Cardiac fibroblast (primary cell): ENCODE measurements around the gene TDRD12.
"Not testable (repeated sequence)": the region's sequence is repeated elsewhere in the genome, so short reads cannot be mapped to it uniquely, and the experiment has no call there.

ENCODE experiments used
- DNase-seq, 2 donors: peaks; one replicate each; pipeline versions ENCODE4 v3.0.0 to v3.0.0-alpha.2; 2010; ENCODE audit warnings: low read depth in 2 of 2
- H3K4me3 ChIP-seq, 2 donors: replicated peaks in 1 of 2; 1 replicate in 1 of 2; 2 replicates in 1 of 2; pipeline ENCODE4 v1.5.1; 2011; ENCODE audit warnings: low read depth in 2 of 2, low read length in 2 of 2, mild to moderate bottlenecking in 2 of 2, moderate library complexity in 1 of 2
- TF ChIP-seq, protein P1 (sequence below): IDR thresholded peaks from one replicate; pipeline ENCODE4 v1.5.1; 2011; ENCODE audit warnings: low read depth, mild to moderate bottlenecking, low read length, inconsistent platforms

TDRD12 gene

DNA sequence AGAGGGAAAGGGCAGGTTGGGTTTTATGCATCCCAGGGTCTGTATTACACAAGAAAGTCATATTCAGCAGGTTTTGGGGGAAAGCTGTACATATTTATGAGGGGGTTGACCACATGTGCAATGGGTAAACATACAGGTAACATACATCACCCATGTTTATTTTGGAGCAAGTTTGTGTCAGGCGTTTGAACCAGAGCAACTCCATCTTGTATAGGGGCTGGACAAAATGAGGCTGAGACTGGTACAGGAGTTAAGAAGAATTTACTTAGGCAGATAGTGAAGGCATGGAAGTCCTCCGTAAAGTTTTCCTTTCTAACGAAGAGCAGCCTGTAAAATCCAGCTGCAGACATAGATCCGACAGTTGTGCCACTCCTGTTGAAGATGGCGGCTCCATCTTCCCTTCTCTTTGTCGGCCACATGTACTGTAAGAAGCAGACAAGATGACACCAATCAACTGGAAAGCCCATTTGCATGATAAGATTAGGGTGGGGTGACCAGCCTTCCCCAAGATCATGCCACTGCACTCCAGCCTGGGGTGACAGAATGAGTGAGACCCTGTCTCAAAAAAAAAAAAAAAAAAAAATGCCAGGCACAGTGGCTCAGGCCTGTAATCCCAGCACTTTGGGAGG lies 32.6 kb upstream of the TDRD12 start:
- TF ChIP-seq, protein P1, sequence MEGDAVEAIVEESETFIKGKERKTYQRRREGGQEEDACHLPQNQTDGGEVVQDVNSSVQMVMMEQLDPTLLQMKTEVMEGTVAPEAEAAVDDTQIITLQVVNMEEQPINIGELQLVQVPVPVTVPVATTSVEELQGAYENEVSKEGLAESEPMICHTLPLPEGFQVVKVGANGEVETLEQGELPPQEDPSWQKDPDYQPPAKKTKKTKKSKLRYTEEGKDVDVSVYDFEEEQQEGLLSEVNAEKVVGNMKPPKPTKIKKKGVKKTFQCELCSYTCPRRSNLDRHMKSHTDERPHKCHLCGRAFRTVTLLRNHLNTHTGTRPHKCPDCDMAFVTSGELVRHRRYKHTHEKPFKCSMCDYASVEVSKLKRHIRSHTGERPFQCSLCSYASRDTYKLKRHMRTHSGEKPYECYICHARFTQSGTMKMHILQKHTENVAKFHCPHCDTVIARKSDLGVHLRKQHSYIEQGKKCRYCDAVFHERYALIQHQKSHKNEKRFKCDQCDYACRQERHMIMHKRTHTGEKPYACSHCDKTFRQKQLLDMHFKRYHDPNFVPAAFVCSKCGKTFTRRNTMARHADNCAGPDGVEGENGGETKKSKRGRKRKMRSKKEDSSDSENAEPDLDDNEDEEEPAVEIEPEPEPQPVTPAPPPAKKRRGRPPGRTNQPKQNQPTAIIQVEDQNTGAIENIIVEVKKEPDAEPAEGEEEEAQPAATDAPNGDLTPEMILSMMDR: no peak
- no peak for DNase-seq
- H3K4me3 ChIP-seq: no peak overlapping the region

DNA sequence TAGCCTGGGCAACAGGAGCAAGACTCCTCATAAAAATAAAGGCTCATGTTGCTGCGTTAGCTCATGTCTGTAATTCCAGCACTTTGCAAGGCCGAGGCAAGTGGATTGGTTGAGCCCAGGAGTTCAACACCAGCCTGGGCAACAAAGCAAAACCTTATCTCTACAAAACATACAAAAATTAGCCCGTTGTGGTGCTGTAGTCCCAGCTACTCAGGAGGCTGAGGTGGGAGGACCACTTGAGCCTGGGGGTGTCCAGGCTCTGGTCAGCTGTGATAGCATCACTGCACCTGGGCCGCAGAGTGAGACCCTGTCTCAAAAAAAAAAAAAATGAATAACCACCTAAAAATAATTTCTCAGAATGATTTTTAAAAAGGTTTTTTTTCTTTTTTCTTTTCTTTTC lies 31.9 kb upstream of the TDRD12 start:
- TF ChIP-seq, protein P1: no peak
- no peak overlapping the region for H3K4me3 ChIP-seq

DNA sequence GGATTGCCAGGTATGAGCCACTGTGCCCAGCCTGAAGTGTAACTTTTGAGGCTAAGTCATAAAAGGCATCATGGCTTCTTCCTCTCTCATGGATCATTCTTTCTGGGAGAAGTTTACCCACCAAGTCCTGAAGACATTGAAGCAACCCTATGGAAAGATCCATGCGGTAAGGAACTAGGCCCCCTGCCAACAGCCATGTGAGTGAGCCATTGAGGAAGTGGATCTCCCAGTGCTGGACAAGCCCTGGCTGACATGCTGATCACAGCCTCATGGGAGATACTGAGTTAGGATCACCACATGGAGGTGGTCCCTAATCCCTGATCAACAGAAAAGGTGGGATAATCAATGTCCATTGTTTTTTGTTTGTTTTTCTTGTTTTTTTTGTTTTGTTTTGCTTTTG lies 31.3 kb upstream of the TDRD12 start:
- TF ChIP-seq, protein P1: no peak
- no peak overlapping the region for H3K4me3 ChIP-seq
- DNase-seq: no peak

More for the DNA sequence above, 31.9 kb upstream of the TDRD12 start:
- no peak for DNase-seq

DNA sequence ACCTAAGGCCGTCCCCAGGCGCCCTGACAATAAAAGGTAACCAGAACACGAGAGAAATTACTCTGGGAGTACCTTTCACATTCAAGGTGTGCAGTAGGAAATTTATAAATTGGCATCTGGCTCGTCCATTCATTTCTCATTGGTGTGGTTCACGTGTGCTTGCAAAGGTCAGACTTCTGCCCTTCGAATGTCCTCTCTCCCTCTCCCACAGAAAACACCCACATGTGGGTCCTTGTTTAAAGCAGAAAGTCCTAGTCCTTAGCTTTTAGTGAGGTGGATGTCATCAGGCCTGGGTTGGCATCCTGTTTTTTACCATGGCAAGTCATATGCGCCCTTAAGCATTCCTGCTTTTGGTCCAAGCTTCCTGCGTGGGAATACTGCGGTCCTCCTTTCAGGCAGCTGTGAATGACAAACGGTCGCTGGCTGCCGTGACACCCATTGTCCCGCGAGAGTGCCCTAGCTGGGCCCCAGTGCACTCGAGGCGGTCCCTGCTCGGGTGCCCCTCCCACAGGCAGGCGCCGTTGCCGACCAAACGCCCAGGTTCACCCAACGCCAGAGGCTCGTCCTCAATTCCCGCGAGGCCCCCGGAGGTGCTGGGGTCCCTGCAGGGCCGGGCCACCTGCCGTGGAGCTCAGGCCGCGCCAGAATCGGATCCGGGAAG lies 28.1 kb upstream of the TDRD12 start, which contains the start of gene NUDT19:
Gene NUDT19, plus strand, starts transcription at position 531 of the 661 bp plus-strand sequence. CDS start 140 bp downstream, outside the sequence.
- peak within 1 kb of the TSS; percentile 55 to 71 for H3K4me3 ChIP-seq
- TF ChIP-seq, protein P1: no peak

DNA sequence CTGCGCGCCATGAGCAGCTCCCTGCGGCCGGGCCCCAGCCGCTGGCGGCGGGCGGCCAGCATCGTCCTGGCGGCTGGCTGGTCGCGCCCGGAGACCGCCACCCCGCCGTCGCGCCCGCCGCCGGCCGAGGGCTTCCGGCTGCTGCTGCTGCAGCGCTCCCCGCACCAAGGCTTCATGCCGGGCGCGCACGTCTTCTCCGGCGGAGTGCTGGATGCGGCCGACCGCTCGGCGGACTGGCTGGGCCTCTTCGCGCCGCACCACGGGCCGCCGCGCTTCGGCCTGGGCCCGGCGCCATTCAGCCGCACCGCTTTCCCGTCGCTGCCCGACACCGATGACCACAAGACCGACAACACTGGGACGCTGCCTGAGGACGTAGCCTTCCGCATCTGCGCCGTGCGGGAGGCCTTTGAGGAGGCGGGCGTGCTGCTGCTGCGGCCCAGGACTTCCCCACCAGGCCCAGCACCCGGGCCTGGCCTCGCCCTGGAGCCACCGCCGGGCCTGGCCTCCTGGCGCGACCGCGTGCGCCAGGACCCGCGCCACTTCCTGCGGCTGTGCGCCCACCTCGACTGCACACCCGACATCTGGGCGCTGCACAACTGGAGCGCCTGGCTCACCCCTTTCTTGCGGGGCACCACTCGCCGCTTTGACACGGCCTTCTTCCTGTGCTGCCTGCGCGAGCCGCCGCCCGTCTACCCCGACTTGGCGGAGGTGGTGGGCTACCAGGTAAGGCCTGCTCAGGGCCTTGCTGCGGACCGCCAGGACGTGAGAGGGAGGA lies 27.4 kb upstream of the TDRD12 start:
- H3K4me3 ChIP-seq: peak overlapping the region; percentile 55 to 71
- TF ChIP-seq, protein P1: no peak
- peak; percentile 75 to 78 for DNase-seq

More for the DNA sequence above, 28.1 kb upstream of the TDRD12 start, which contains the start of gene NUDT19:
- DNase-seq: peak; percentile 80 to 83

DNA sequence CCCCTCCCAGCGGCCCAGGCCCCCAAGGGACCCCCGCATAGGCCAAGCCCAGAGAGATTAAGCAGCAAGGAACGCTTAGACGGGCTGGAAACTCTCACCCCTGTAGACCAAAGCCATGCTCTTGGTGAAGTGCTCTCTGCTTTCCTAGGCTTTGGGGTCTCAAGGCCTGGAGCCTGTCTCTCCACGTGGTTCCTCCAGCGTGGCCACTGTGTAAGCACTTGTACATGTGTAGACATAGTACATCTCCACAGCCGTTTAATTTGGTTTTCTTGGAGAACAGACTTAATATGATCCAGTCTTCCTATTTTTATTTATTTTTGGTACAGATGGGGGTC lies 26.9 kb upstream of the TDRD12 start:
- DNase-seq: no peak
- H3K4me3 ChIP-seq: peak overlapping the region; percentile 55 to 71
- TF ChIP-seq, protein P1: no peak

DNA sequence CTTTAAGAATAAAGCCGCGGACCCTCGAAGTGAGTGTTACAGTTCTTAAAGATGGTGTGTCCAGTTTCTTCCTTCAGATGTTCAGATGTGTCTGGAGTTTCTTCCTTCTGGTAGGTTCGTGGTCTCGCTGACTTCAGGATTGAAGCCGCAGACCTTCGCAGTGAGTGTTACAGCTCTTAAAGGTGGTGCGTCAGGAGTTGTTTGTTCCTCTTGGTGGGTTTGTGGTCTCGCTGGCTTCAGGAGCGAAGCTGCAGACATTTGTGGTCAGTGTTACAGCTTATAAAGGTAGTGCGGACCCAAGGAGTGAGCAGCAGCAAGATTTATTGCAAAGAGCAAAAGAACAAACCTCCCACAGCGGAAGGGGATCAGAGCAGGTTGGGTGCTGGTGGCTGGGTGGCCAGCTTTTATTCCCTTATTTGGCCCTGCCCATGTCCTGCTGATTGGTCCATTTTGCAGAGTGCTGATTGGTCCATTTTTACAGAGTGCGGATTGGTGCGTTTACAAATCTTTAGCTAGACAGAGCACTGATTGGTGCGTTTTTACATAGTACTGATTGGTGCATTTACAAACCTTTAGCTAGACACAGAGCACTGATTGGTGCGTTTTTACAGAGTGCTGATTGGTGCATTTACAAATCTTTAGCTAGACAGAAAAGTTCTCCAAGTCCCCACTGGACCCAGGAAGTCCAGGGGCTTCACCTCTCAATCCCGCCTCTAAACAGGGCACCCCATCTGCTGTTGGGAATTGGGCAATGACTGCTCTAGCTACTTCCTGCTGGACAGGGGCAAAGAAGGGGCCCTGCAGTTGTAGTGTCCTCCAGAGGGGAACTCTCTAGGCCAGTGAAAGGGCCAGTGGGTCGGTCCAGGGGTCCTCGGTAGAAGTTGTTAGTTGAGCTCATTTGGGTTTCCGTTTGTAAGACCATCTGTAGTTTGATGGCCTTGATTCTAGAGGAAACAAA lies 26.1 kb upstream of the TDRD12 start:
- DNase-seq: peak in 1 of 2 donors; percentile 37
- peak overlapping the region; percentile 55 to 71 for H3K4me3 ChIP-seq

DNA sequence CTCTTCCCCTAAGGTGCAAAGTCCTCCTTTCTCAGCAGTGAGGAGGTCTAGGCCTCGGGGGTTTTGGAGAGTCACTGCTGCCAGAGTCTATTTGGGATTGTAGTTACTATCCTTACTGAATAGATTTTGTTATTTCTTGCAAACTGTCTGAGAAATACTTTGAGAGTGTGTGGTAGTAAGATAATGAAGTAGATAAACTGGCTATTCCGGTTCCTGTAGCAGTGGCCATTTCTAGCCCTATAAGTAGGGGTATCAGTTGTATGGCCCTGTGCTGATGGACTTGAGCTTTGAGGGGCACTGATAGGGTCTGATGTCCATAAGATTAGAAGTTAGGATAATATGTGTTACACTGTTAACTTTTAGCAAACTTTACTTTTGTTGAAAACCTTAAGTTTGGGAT lies 25.3 kb upstream of the TDRD12 start:
- not testable (repeated sequence) for DNase-seq, H3K4me3 ChIP-seq

DNA sequence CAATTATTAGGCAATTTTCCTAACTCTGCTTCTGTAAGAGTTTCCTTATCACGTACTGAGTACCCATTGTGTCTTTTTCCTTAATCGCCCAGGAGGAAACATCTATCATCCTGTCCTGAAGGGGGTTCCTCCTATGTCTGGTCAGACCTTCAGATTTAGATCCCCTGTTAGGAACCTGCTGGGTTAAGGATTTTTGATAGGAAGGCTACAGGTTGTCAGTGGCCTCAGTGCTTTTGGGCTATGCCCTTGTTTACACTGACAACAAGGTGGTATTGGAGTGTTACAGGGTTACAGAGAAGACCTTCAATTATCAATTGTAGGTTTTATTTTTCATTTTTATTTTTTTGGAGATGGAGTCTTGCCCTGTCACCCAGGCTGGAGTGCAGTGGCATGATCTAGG lies 24.7 kb upstream of the TDRD12 start:
- not testable (repeated sequence) for DNase-seq, H3K4me3 ChIP-seq

DNA sequence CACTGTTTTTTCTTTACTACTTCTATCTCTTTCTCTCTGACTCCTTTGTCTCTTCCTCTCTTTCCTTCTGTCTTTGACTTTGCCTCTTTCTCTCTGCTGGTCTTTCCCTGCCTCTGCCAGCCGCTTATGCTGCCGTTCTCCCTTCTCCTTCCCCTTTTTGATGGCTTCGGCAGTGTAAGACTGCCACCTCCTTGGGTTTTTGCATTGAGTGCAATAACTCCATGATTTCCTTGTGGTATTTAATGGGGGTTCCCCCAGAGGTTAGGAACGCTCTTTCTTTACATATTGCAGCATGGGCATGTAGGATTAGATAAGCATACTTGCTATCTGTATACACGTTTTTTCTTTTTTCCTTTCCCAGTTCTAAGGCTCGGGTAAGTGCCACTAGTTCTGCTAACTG lies 24.1 kb upstream of the TDRD12 start:
- H3K4me3 ChIP-seq, DNase-seq: not testable (repeated sequence)
